ENCODE results near the gene SAMD7.

- no peak for TF ChIP-seq POLR2A (IDR thresholded peaks at IDR 0.05; ENCODE audit: low read depth, low read length)
- no peak for TF ChIP-seq POLR2AphosphoS5 (IDR thresholded peaks at IDR 0.05; ENCODE audit: low read depth, low read length)
Measured at GRCh38 chr3:169907944-169908343, 3.4 kb upstream of the SAMD7 start.
